IMR-90 (cell line): ENCODE results near the gene ST6GALNAC3. TPM values are rescaled to one million over a fixed set of nuclear protein-coding genes. Genes with fewer than 3 reads are reported as not detected.

ENCODE experiments used
- ATAC-seq: fragments of 200-7000 bp; cut with Tn5 transposase; 2 replicates; pipeline ENCODE4 v1.9.1; 2020; ENCODE audit warnings: low read depth, mild to moderate bottlenecking, moderate library complexity
- BruUV-seq: library from RNA; stranded (reverse); fragments of 400-500 nt; replicated peaks from 2 replicates; lab custom pipeline; 2021; lab: Mats Ljungman, UMichigan
- CTCF ChIA-PET: fragments of 300-600 bp; formaldehyde crosslinking; extraction: SDS; loops from one replicate; lab custom pipeline; 2021; ENCODE audit warnings: antibody characterized with exemption; lab: Yijun Ruan, JAX
- POLR2A ChIA-PET: fragments of 300-600 bp; sonication (Branson Sonifier 250); formaldehyde crosslinking; loops from one replicate; lab custom pipeline; 2022; ENCODE audit warnings: antibody characterized with exemption; ENCODE audit not compliant: unreplicated experiment; lab: Charles Lee
- DNase-seq: peaks from one replicate; pipeline ENCODE4 v3.0.0; 2013
- H2AFZ ChIP-seq: replicated peaks from 2 replicates; pipeline ENCODE3; 2013; ENCODE audit warnings: low read length, mild to moderate bottlenecking; ENCODE audit not compliant: poor library complexity
- H2AK5ac ChIP-seq: 2 replicates; pipeline ENCODE4 v1.6.1; 2013; ENCODE audit warnings: low read depth, low read length, inconsistent platforms
- H2AK9ac ChIP-seq: replicated peaks from 2 replicates; pipeline ENCODE3; 2013; ENCODE audit warnings: mild to moderate bottlenecking, low read depth, low read length, moderate library complexity; ENCODE audit not compliant: poor library complexity
- H2BK120ac ChIP-seq: 2 replicates; pipeline ENCODE4 v1.6.1; 2013; ENCODE audit warnings: low read depth, low read length, inconsistent platforms
- H2BK15ac ChIP-seq: 3 replicates; pipeline ENCODE4 v1.6.1; 2013; ENCODE audit warnings: low read depth, low read length, inconsistent platforms
- H2BK20ac ChIP-seq: 2 replicates; pipeline ENCODE4 v1.6.1; 2013; ENCODE audit warnings: low read depth, mild to moderate bottlenecking, inconsistent platforms, low read length, moderate library complexity
- H2BK5ac ChIP-seq: 2 replicates; pipeline ENCODE4 v1.6.1; 2013; ENCODE audit warnings: mild to moderate bottlenecking, low read depth, low read length, inconsistent platforms; ENCODE audit not compliant: poor library complexity, severe bottlenecking
- H3K14ac ChIP-seq: replicated peaks from 2 replicates; pipeline ENCODE4 v1.6.1; 2013; ENCODE audit warnings: low read depth, low read length, inconsistent platforms
- H3K18ac ChIP-seq: 2 replicates; pipeline ENCODE4 v1.6.1; 2013; ENCODE audit warnings: low read depth, low read length, control low read depth
- H3K23ac ChIP-seq: 2 replicates; pipeline ENCODE4 v1.6.1; 2013; ENCODE audit warnings: low read depth, low read length, inconsistent platforms
- H3K27ac ChIP-seq: 2 replicates; pipeline ENCODE4 v1.5.1; 2013; ENCODE audit warnings: mild to moderate bottlenecking, control low read depth, low read length; ENCODE audit not compliant: insufficient read depth
- H3K27me3 ChIP-seq: 2 replicates; pipeline ENCODE4 v1.6.1; 2013; ENCODE audit warnings: low read length; ENCODE audit not compliant: control insufficient read depth, insufficient read depth
- H3K36me3 ChIP-seq: 2 replicates; pipeline ENCODE4 v1.6.1; 2013; ENCODE audit warnings: low read length, mixed read lengths; ENCODE audit not compliant: control insufficient read depth, insufficient read depth
- H3K4ac ChIP-seq: 2 replicates; pipeline ENCODE4 v1.6.1; 2013; ENCODE audit warnings: low read depth, low read length, inconsistent platforms
- H3K4me1 ChIP-seq: 2 replicates; pipeline ENCODE4 v1.6.1; 2013; ENCODE audit warnings: low read length, mixed read lengths; ENCODE audit not compliant: control insufficient read depth, insufficient read depth
- H3K4me2 ChIP-seq: 2 replicates; pipeline ENCODE4 v1.6.1; 2013; ENCODE audit warnings: low read depth, mild to moderate bottlenecking, control low read depth, low read length, moderate library complexity
- H3K4me3 ChIP-seq: 2 replicates; pipeline ENCODE4 v1.5.1; 2013; ENCODE audit warnings: low read depth, mild to moderate bottlenecking, control low read depth, low read length, moderate library complexity; ENCODE audit not compliant: insufficient read depth
- H3K56ac ChIP-seq: 2 replicates; pipeline ENCODE4 v1.6.1; 2013; ENCODE audit warnings: low read length, inconsistent platforms; ENCODE audit not compliant: insufficient read depth; ENCODE audit errors: extremely low read depth
- H3K79me1 ChIP-seq, 2 experiments: 2 replicates each; pipeline ENCODE4 v1.6.1; 2013; ENCODE audit warnings: low read length in 2 of 2, inconsistent platforms in 1 of 2, low read depth in 1 of 2
- H3K9ac ChIP-seq: 2 replicates; pipeline ENCODE4 v1.6.1; 2013; ENCODE audit warnings: low read depth, low read length, control low read depth
- H3K9me1 ChIP-seq: 2 replicates; pipeline ENCODE4 v1.6.1; 2013; ENCODE audit warnings: low read length, inconsistent platforms; ENCODE audit not compliant: insufficient read depth
- H3K9me3 ChIP-seq: 2 replicates; pipeline ENCODE4 v1.6.1; 2013; ENCODE audit warnings: low read length; ENCODE audit not compliant: control insufficient read depth, insufficient read depth
- H4K20me1 ChIP-seq: 2 replicates; pipeline ENCODE4 v1.6.1; 2013; ENCODE audit warnings: low read length, inconsistent platforms; ENCODE audit not compliant: insufficient read depth
- H4K5ac ChIP-seq: 2 replicates; pipeline ENCODE4 v1.6.1; 2013; ENCODE audit warnings: mild to moderate bottlenecking, low read depth, low read length, control low read depth
- H4K8ac ChIP-seq, 2 experiments: 2 replicates each; pipeline ENCODE4 v1.6.1; 2013; ENCODE audit warnings: low read depth in 2 of 2, low read length in 2 of 2, control low read depth in 1 of 2, inconsistent platforms in 1 of 2
- H4K91ac ChIP-seq: 2 replicates; pipeline ENCODE4 v1.6.1; 2013; ENCODE audit warnings: low read depth, low read length, inconsistent platforms; ENCODE audit not compliant: insufficient read depth
- BHLHE40 ChIP-seq: fragments of 150-350 bp; IDR thresholded peaks from 2 replicates; pipeline ENCODE4 v1.6.1; 2016; ENCODE audit warnings: mild to moderate bottlenecking, low read depth, low read length
- CEBPB ChIP-seq: IDR thresholded peaks from 2 replicates; pipeline ENCODE4 v1.6.1; 2012; ENCODE audit warnings: low read depth, low read length, improper control_type of control experiment
- CHD1 ChIP-seq: IDR thresholded peaks from 2 replicates; pipeline ENCODE4 v1.6.1; 2012; ENCODE audit warnings: low read depth, low read length, improper control_type of control experiment
- FOS ChIP-seq: fragments of 150-350 bp; IDR thresholded peaks from 2 replicates; pipeline ENCODE4 v1.6.1; 2016; ENCODE audit warnings: low read depth, low read length
- MAFK ChIP-seq: IDR thresholded peaks from 2 replicates; pipeline ENCODE4 v1.6.1; 2012; ENCODE audit warnings: low read depth, low read length, improper control_type of control experiment
- MAZ ChIP-seq: IDR thresholded peaks from 2 replicates; pipeline ENCODE4 v1.6.1; 2012; ENCODE audit warnings: low read depth, mild to moderate bottlenecking, low read length, improper control_type of control experiment, moderate library complexity, borderline replicate concordance
- MXI1 ChIP-seq: IDR thresholded peaks from 2 replicates; pipeline ENCODE4 v1.6.1; 2012; ENCODE audit warnings: low read depth, mild to moderate bottlenecking, low read length, moderate library complexity, borderline replicate concordance
- NFE2L2 ChIP-seq: fragments of 150-350 bp; IDR thresholded peaks from 2 replicates; pipeline ENCODE4 v1.6.1; 2016; ENCODE audit warnings: low read depth, mild to moderate bottlenecking, low read length
- POLR2A ChIP-seq: IDR thresholded peaks from 2 replicates; pipeline ENCODE4 v1.6.1; 2012; ENCODE audit warnings: mild to moderate bottlenecking, low read depth, low read length
- RAD21 ChIP-seq: IDR thresholded peaks from 2 replicates; pipeline ENCODE4 v1.6.1; 2012; ENCODE audit warnings: low read length, improper control_type of control experiment
- RCOR1 ChIP-seq: IDR thresholded peaks from 2 replicates; pipeline ENCODE4 v1.6.1; 2012; ENCODE audit warnings: mild to moderate bottlenecking, low read length, improper control_type of control experiment; ENCODE audit not compliant: insufficient replicate concordance
- RFX5 ChIP-seq: IDR thresholded peaks from 2 replicates; pipeline ENCODE4 v1.8.0; 2012; ENCODE audit warnings: low read depth, mild to moderate bottlenecking, low read length, moderate library complexity
- SMC3 ChIP-seq: fragments of 150-350 bp; IDR thresholded peaks from 2 replicates; pipeline ENCODE4 v1.6.1; 2016; ENCODE audit warnings: low read depth, mild to moderate bottlenecking, antibody characterized with exemption, low read length, moderate library complexity
- WGBS, 2 experiments: methylation state at CpG; one replicate each; pipeline versions ENCODE4 v1.1.5 to v1.1.7; 2013; ENCODE audit warnings: missing lambda C conversion rate in 2 of 2; ENCODE audit not compliant: insufficient read length in 1 of 2; ENCODE audit errors: extremely low coverage in 2 of 2; 5-methylcytosine and 5-hydroxymethylcytosine counted together
- dilution Hi-C: fragments of 300-500 bp; cut with HindIII; formaldehyde crosslinking; loops from one replicate; pipeline ENCODE4 v1.14.3; 2018; ENCODE audit warnings: low sequenced_read_pairs; ENCODE audit not compliant: unreplicated experiment
- in situ Hi-C: fragments of 300-500 bp; cut with MboI; formaldehyde crosslinking; loops from 3 replicates; pipeline ENCODE4 v1.14.3; 2019; ENCODE audit warnings: low sequenced_read_pairs, inconsistent platforms, mixed read lengths
- intact Hi-C: fragments of 100-400 bp; cut with micrococcal nuclease; formaldehyde crosslinking; loops from 2 replicates; pipeline ENCODE4 v1.10.0; 2022
- polyA plus RNA-seq, 3 experiments: library from polyadenylated mRNA; depleted of rRNA; stranded (reverse); fragments of >200 nt; gene quantifications; 2 replicates each; pipeline ENCODE4 v1.2.3, GENCODE V29; 2012; ENCODE audit warnings: low replicate concordance in 1 of 3
- total RNA-seq: library from RNA; depleted of rRNA; stranded (reverse); fragments of >200 nt; gene quantifications from 2 replicates; pipeline ENCODE4 v1.2.3, GENCODE V29; 2012
- TF ChIP-seq, protein P1 (sequence below): conservative IDR thresholded peaks from 2 replicates; pipeline ENCODE4 v1.5.1; 2012; ENCODE audit warnings: mild to moderate bottlenecking, low read depth, low read length, improper control_type of control experiment
- TF ChIP-seq, protein P2 (sequence below): fragments of 150-350 bp; IDR thresholded peaks from 2 replicates; pipeline ENCODE4 v1.6.1; 2017; ENCODE audit warnings: mild to moderate bottlenecking, antibody characterized with exemption, low read length, low read depth
- TF ChIP-seq, protein P3 (sequence below): fragments of 150-350 bp; IDR thresholded peaks from 2 replicates; pipeline ENCODE4 v1.6.1; 2016; ENCODE audit warnings: low read depth, mild to moderate bottlenecking, low read length, moderate library complexity, borderline replicate concordance

The ST6GALNAC3 gene
- total and polyA plus RNA-seq, 2 of the 4 experiments (the other 2 are of a cell fraction) = 0.65 to 1.3 TPM

DNA sequence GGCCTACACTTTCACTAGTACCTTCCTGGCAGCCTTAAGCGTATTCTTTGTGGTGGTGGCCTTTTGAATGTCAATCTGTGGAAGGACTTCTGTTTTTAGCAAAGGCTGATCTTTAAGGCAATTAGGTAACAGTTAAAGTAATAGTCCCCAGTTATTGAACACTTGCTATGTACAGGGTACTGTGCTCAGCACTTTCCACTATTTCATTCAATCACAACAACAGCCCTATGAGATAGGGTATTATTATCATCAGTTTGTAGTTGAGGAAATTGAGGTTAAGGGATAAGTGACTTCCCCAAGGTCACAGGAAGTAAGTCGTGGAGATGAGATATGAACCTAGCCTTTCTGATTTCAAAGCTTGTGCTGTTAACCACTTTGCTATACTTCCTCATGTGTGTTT, 185.7 kb downstream of the ST6GALNAC3 start:
- Histone ChIP-seq H3K56ac (no peak overlapping the region), H3K4me3 (no peak overlapping the region), H4K5ac (no peak overlapping the region), H3K27me3 (no peaks in the 10 kb centered on the region), H4K91ac (no peak overlapping the region), H3K14ac (no peak overlapping the region), H2BK15ac (no peak overlapping the region), H4K8ac (no peak overlapping the region), H3K4ac (no peak overlapping the region), H2AFZ (no peak overlapping the region), H2BK20ac (no peak overlapping the region), H3K9me3 (no peaks in the 10 kb centered on the region), H3K9me1 (no peaks in the 10 kb centered on the region; the same call in 1 of the 2 replicates), H3K79me1 (no peaks in the 10 kb centered on the region), H2BK120ac (no peak overlapping the region), H4K20me1 (no peaks in the 10 kb centered on the region), H2BK5ac (no peak overlapping the region), H3K4me2 (no peak overlapping the region), H3K36me3 (no peaks in the 10 kb centered on the region), H2AK9ac (no peak overlapping the region), H3K18ac (no peak overlapping the region), H3K4me1 (no peaks in the 10 kb centered on the region), H3K23ac (no peak overlapping the region), H3K27ac (no peak overlapping the region), H3K9ac (no peak overlapping the region), H2AK5ac (no peak overlapping the region)
- dilution Hi-C loops (no loop called here), intact Hi-C loops (no loop called here), in situ Hi-C loops (no loop called here)
- TF ChIP-seq BHLHE40 (no peak), RCOR1 (no peak), RAD21 (no peak), NFE2L2 (no peak), CHD1 (no peak), RFX5 (no peak), FOS (no peak), SMC3 (no peak), MAZ (no peak), MAFK (no peak), CEBPB (no peak), POLR2A (no peak), MXI1 (no peak)
- TF ChIP-seq, protein P1, sequence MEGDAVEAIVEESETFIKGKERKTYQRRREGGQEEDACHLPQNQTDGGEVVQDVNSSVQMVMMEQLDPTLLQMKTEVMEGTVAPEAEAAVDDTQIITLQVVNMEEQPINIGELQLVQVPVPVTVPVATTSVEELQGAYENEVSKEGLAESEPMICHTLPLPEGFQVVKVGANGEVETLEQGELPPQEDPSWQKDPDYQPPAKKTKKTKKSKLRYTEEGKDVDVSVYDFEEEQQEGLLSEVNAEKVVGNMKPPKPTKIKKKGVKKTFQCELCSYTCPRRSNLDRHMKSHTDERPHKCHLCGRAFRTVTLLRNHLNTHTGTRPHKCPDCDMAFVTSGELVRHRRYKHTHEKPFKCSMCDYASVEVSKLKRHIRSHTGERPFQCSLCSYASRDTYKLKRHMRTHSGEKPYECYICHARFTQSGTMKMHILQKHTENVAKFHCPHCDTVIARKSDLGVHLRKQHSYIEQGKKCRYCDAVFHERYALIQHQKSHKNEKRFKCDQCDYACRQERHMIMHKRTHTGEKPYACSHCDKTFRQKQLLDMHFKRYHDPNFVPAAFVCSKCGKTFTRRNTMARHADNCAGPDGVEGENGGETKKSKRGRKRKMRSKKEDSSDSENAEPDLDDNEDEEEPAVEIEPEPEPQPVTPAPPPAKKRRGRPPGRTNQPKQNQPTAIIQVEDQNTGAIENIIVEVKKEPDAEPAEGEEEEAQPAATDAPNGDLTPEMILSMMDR = no peak
- TF ChIP-seq, protein P2, sequence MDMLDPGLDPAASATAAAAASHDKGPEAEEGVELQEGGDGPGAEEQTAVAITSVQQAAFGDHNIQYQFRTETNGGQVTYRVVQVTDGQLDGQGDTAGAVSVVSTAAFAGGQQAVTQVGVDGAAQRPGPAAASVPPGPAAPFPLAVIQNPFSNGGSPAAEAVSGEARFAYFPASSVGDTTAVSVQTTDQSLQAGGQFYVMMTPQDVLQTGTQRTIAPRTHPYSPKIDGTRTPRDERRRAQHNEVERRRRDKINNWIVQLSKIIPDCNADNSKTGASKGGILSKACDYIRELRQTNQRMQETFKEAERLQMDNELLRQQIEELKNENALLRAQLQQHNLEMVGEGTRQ = no peak
- TF ChIP-seq, protein P3, sequence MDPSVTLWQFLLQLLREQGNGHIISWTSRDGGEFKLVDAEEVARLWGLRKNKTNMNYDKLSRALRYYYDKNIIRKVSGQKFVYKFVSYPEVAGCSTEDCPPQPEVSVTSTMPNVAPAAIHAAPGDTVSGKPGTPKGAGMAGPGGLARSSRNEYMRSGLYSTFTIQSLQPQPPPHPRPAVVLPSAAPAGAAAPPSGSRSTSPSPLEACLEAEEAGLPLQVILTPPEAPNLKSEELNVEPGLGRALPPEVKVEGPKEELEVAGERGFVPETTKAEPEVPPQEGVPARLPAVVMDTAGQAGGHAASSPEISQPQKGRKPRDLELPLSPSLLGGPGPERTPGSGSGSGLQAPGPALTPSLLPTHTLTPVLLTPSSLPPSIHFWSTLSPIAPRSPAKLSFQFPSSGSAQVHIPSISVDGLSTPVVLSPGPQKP = no peak
- no peak for DNase-seq
- BruUV-seq = no TSS peak
- ChIA-PET POLR2A (no interaction called here), CTCF (no interaction called here)
- WGBS, 2 experiments = no CpG with 5 or more reads among the region's 2 CpGs
- no peak for ATAC-seq
